Transverse colon (tissue), 4 donors: ENCODE measurements around the gene SPNS3.

Experiments
- CTCF ChIP-seq, 5 experiments: fragments of 200-600 bp in 3 of 5; fragments of 450-650 bp in 2 of 5; sonication (generic) in 3 of 5; IDR thresholded peaks; 1 replicate in 2 of 5; 2 replicates in 3 of 5; pipeline ENCODE4 v1.5.1; 2016 to 2017; ENCODE audit warnings: antibody characterized with exemption in 5 of 5, inconsistent platforms in 3 of 5, mild to moderate bottlenecking in 2 of 5, moderate library complexity in 1 of 5
- POLR2AphosphoS5 ChIP-seq, 3 donors: sonication (generic); formaldehyde crosslinking; IDR thresholded peaks; one replicate each; pipeline ENCODE4 v1.6.1; 2016; ENCODE audit warnings: antibody characterized with exemption in 3 of 3

GRCh38 chr17:4386406-4386805 is 47.3 kb upstream of the SPNS3 start:
- no peak for TF ChIP-seq CTCF (IDR thresholded peaks at IDR 0.05)
- no peak for TF ChIP-seq POLR2AphosphoS5 (IDR thresholded peaks at IDR 0.05)
